ENCODE measurements around the gene PPP2R2D. TPM values are rescaled to one million over a fixed set of nuclear protein-coding genes. Genes with fewer than 3 reads are reported as not detected.

PPP2R2D gene
- total and polyA plus RNA-seq, 2 experiments from 2014 or later, result 25.9 to 32.1 TPM

- Histone ChIP-seq H3K27ac (no peak overlapping the region), H2AFZ (no peak overlapping the region), H3K27me3 (no peaks in the 10 kb centered on the region), H4K20me1 (ENCODE audit: insufficient read depth, poor library complexity, severe bottlenecking) (no peaks in the 10 kb centered on the region), H3K9me2 (replicated peaks; ENCODE audit: insufficient read depth) (no peaks in the 10 kb centered on the region), H3K4me2 (no peak overlapping the region), H3K36me3 (replicated peaks; ENCODE audit: insufficient read depth, low read depth) (no peaks in the 10 kb centered on the region), H3K4me3 (no peak overlapping the region), H3K9me3 (ENCODE audit: low read depth) (no peaks in the 10 kb centered on the region), H3K79me2 (no peaks in the 10 kb centered on the region), H3K4me1 (ENCODE audit: insufficient read depth) (no peaks in the 10 kb centered on the region)
- 82% methylated on average over 10 of the region's 10 CpGs for WGBS (ENCODE audit: low lambda C conversion rate, missing lambda C conversion rate)
- no peak for DNase-seq (ENCODE audit: low spot score)
- no peak for TF ChIP-seq CTCF (IDR thresholded peaks at IDR 0.05; ENCODE audit: poor library complexity)
- no peak for TF ChIP-seq EZH2 (IDR thresholded peaks at IDR 0.05; ENCODE audit: borderline replicate concordance)
- no peak for TF ChIP-seq EZH2phosphoT487 (IDR thresholded peaks at IDR 0.05; ENCODE audit: low read depth, severe bottlenecking, unreplicated experiment)
Observed at GRCh38 chr10:131875501-131875900, 25.3 kb upstream of the PPP2R2D start.

- TF ChIP-seq EZH2 (IDR thresholded peaks at IDR 0.05; ENCODE audit: borderline replicate concordance), result no peak
- no peak for TF ChIP-seq EZH2phosphoT487 (IDR thresholded peaks at IDR 0.05; ENCODE audit: low read depth, severe bottlenecking, unreplicated experiment)
- no peak for TF ChIP-seq CTCF (IDR thresholded peaks at IDR 0.05; ENCODE audit: poor library complexity)
- no peaks in the 10 kb centered on the region for H3K36me3 ChIP-seq (replicated peaks; ENCODE audit: insufficient read depth, low read depth)
- no peak overlapping the region for H3K4me3 ChIP-seq
- H3K79me2 ChIP-seq, result no peaks in the 10 kb centered on the region
- H3K27me3 ChIP-seq, result no peaks in the 10 kb centered on the region
- H4K20me1 ChIP-seq (ENCODE audit: insufficient read depth, poor library complexity, severe bottlenecking), result no peaks in the 10 kb centered on the region
- no peak for DNase-seq (ENCODE audit: low spot score)
- no peaks in the 10 kb centered on the region for H3K9me2 ChIP-seq (replicated peaks; ENCODE audit: insufficient read depth)
- no peaks in the 10 kb centered on the region for H3K9me3 ChIP-seq (ENCODE audit: low read depth)
- H3K27ac ChIP-seq, result no peak overlapping the region
- H3K4me1 ChIP-seq (ENCODE audit: insufficient read depth), result no peaks in the 10 kb centered on the region
- no peak overlapping the region for H2AFZ ChIP-seq
- no peak overlapping the region for H3K4me2 ChIP-seq
- WGBS (ENCODE audit: low lambda C conversion rate, missing lambda C conversion rate), result 78% methylated on average over 10 of the region's 10 CpGs
Observed at GRCh38 chr10:131876017-131876416, 24.8 kb upstream of the PPP2R2D start.

GRCh38 chr10:131876508-131876907 lies 24.3 kb upstream of the PPP2R2D start:
- Histone ChIP-seq H3K9me3 (ENCODE audit: low read depth) (no peaks in the 10 kb centered on the region), H3K4me1 (ENCODE audit: insufficient read depth) (no peaks in the 10 kb centered on the region), H3K27me3 (no peaks in the 10 kb centered on the region), H3K27ac (no peak overlapping the region), H3K36me3 (replicated peaks; ENCODE audit: insufficient read depth, low read depth) (no peaks in the 10 kb centered on the region), H3K4me2 (no peak overlapping the region), H2AFZ (no peak overlapping the region), H4K20me1 (ENCODE audit: insufficient read depth, poor library complexity, severe bottlenecking) (no peaks in the 10 kb centered on the region), H3K79me2 (no peaks in the 10 kb centered on the region), H3K9me2 (replicated peaks; ENCODE audit: insufficient read depth) (no peaks in the 10 kb centered on the region), H3K4me3 (no peak overlapping the region)
- WGBS (ENCODE audit: low lambda C conversion rate, missing lambda C conversion rate), result 70% methylated on average over 7 of the region's 7 CpGs
- DNase-seq (ENCODE audit: low spot score), result no peak
- TF ChIP-seq CTCF (IDR thresholded peaks at IDR 0.05; ENCODE audit: poor library complexity) (no peak), EZH2 (IDR thresholded peaks at IDR 0.05; ENCODE audit: borderline replicate concordance) (no peak), EZH2phosphoT487 (IDR thresholded peaks at IDR 0.05; ENCODE audit: low read depth, severe bottlenecking, unreplicated experiment) (no peak)

All from hepatocyte (in vitro differentiated cells).